Left ventricle myocardium inferior (tissue), 1 donor: Measurements from ENCODE around the gene LPIN3. TPM values are rescaled to one million over a fixed set of nuclear protein-coding genes. Genes with fewer than 3 reads are reported as not detected.
A peak's percentile ranks its signal among the peaks of the same experiment; 100 is the strongest.

Experiments
- DNase-seq: peaks from one replicate; pipeline ENCODE4 v3.0.0-alpha.2; 2020
- H3K27ac ChIP-seq: fragments of 200-600 bp; replicated peaks from 2 replicates; pipeline ENCODE4 v1.8.0; 2021
- H3K27me3 ChIP-seq: fragments of 200-600 bp; 2 replicates; pipeline ENCODE4 v1.8.0; 2021; ENCODE audit warnings: low read depth
- H3K36me3 ChIP-seq: fragments of 200-600 bp; 2 replicates; pipeline ENCODE4 v1.8.0; 2021
- H3K4me1 ChIP-seq: fragments of 200-600 bp; 2 replicates; pipeline ENCODE4 v1.8.0; 2021
- H3K4me3 ChIP-seq: fragments of 200-600 bp; 2 replicates; pipeline ENCODE4 v1.8.0; 2021; ENCODE audit warnings: mild to moderate bottlenecking, moderate library complexity
- H3K9me3 ChIP-seq: fragments of 200-600 bp; replicated peaks from 2 replicates; pipeline ENCODE4 v1.8.0; 2021
- CTCF ChIP-seq: fragments of 200-600 bp; IDR thresholded peaks from 2 replicates; pipeline ENCODE4 v1.8.0; 2021; ENCODE audit warnings: antibody characterized with exemption, mild to moderate bottlenecking, borderline replicate concordance
- intact Hi-C: fragments of 100-400 bp; cut with micrococcal nuclease; formaldehyde crosslinking; loops from one replicate; pipeline ENCODE4 v1.11.0; 2022
- total RNA-seq: library from RNA; stranded (reverse); fragmentation: NEBNext Ultra II Directional; extraction: Animal tissue kit (Norgen Biotek cat#: 25700); gene quantifications from one replicate; pipeline ENCODE4 v1.2.1, GENCODE V29; 2021
- donor health status: DM: no; HTN: yes; CAD: no; lungs with severe emphysema.

The LPIN3 gene
- total RNA-seq, 1 donor from 2014 or later, result 19.9 TPM

DNA sequence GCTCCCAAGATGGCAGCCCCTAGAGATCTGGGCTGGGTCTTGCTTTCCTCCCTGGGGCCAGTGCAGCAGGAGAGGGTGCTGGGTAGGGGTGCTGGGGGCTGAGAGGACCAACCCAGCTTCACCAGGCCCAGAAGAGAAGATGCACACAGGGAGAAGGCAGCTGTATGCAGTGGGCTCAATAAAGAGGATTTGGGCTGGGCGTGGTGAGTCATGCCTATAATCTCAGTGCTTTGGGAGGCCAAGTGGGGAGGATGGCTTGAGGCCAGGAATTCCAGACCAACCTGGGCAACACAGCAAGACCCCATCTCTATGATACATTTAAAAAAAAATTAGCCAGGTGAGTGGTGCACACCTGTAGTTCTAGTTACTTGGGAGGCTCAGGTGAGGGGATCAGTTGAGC is 51.7 kb downstream of the LPIN3 start:
- no peaks in the 10 kb centered on the region for H3K9me3 ChIP-seq
- no peak overlapping the region for H3K4me3 ChIP-seq
- H3K27me3 ChIP-seq, result no peaks in the 10 kb centered on the region
- no peak for TF ChIP-seq CTCF
- intact Hi-C loops, result no loop called here
- DNase-seq, result no peak
- H3K4me1 ChIP-seq, result peaks cover 57% of the 10 kb centered on the region
- peak overlapping the region; percentile 78 for H3K27ac ChIP-seq
- H3K36me3 ChIP-seq, result no peaks in the 10 kb centered on the region

- intact Hi-C loops, result no loop called here
- no peak for TF ChIP-seq CTCF
- H3K27me3 ChIP-seq, result no peaks in the 10 kb centered on the region
- DNase-seq, result peak; percentile 82
- peak overlapping the region; percentile 78 for H3K27ac ChIP-seq
- H3K36me3 ChIP-seq, result no peaks in the 10 kb centered on the region
- H3K4me3 ChIP-seq, result no peak overlapping the region
- peaks cover 55% of the 10 kb centered on the region for H3K4me1 ChIP-seq
- no peaks in the 10 kb centered on the region for H3K9me3 ChIP-seq
Measured at GRCh38 chr20:41392871-41393704, 52.5 kb downstream of the LPIN3 start.

GRCh38 chr20:41393705-41394066 is 53.1 kb downstream of the LPIN3 start:
- Histone ChIP-seq H3K4me1 (peaks cover 58% of the 10 kb centered on the region), H3K27me3 (no peaks in the 10 kb centered on the region), H3K4me3 (no peak overlapping the region), H3K27ac (peak overlapping the region; percentile 78), H3K36me3 (no peaks in the 10 kb centered on the region), H3K9me3 (no peaks in the 10 kb centered on the region)
- DNase-seq, result no peak
- intact Hi-C loops, result no loop called here
- no peak for TF ChIP-seq CTCF

DNA sequence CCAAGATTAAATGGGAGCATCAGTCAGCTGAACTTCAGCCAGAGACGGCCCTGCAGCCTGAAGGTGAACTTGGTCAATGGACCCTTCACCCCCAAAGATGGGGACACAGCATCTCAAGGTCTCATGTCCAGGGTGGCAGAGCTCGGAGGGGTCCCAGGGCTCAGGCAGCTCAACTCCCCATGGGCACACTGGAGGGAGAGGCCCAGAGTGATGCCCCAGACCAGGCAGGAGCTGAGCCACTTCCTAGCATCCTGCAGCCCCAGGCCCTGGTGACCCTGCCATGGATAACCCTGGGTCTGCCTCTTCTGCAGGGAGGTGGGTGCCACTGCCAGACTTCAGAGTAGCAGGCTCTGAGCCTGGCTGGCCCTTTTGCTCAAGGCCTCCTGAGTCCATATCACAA is 53.5 kb downstream of the LPIN3 start:
- no peaks in the 10 kb centered on the region for H3K27me3 ChIP-seq
- no peak overlapping the region for H3K4me3 ChIP-seq
- TF ChIP-seq CTCF, result no peak
- no peak for DNase-seq
- intact Hi-C loops, result no loop called here
- H3K4me1 ChIP-seq, result peaks cover 58% of the 10 kb centered on the region
- H3K9me3 ChIP-seq, result no peaks in the 10 kb centered on the region
- peak overlapping the region; percentile 78 for H3K27ac ChIP-seq
- no peaks in the 10 kb centered on the region for H3K36me3 ChIP-seq

DNA sequence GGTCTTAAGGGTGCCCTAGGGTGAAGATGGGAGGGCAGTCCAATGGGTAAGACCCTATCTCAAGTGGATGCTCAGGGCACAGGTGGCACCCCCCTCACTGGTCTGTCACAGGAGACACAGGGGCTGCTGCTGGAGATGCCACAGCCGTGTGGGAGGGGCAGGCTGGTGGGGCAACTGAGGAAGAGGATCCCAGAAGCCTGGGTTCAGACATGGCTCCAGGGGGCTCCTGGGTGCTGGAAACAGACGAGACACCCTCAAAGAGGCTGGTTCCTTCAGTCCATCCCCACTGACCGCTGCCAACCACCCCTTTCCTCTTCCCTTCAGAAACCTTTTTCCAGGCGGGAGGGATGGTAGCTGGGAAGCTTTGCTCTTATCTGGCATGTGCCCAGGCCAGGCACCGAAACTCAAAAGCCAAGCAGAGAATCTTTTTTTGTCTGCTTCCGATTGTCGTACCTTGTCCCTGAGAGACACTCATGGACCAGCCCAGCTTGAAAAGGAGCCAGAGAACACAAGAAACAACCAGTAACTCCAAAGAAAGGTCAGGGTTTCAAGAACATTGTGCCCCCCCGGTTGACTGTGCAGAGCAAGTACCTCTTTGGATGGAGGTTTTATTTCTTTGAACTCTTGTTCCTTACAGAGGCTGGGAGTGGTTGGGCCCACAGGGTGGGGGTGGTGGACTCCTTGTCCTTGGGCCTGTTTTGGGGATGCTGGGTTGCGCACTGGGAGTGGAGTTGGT is 54.5 kb downstream of the LPIN3 start:
- Histone ChIP-seq H3K27me3 (no peaks in the 10 kb centered on the region), H3K9me3 (no peaks in the 10 kb centered on the region), H3K4me1 (peaks cover 58% of the 10 kb centered on the region), H3K4me3 (no peak overlapping the region), H3K27ac (peak overlapping the region; percentile 78), H3K36me3 (no peaks in the 10 kb centered on the region)
- intact Hi-C loops, result no loop called here
- peak; percentile 51 for DNase-seq
- no peak for TF ChIP-seq CTCF
